HL-60/S4 (cell line): ENCODE measurements around the gene MAGI1.
"Not testable (repeated sequence)": the region's sequence is repeated elsewhere in the genome, so short reads cannot be mapped to it uniquely, and the experiment has no call there.

Source experiments
- in situ Hi-C: fragments of 300-500 bp; cut with MboI; formaldehyde crosslinking; loops from 2 replicates; pipeline ENCODE4 v1.14.3; 2022; ENCODE audit warnings: low sequenced_read_pairs

MAGI1 gene

DNA sequence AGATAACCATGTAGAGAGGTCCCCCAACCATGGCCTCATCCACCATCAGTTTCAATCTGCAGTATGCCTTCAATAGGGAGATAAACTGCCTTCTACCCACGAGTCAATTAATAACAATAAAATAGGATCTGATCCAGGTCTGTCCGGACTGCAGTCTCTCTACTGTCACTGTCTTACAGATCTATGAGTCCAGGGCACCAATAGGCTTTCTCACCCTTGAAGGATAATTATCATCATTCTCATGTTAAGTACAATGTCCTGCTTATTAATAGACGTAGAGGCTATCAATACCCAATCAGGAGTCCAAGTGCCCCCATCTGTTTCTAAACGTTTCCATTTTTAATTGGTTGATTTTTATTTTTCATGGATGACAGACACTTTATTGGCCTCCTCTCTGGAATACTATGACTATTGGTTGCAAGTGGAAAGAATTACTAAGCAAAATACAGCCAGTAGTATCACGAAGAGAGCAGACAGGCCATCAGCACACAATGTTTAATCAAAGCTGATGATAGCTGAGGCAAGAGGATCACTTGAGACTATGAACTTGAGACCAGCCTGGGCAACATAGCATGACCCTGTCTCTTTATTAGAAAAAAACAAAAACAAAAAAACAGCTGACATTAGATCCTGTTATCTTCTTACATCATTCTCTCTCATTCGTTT, 480.7 kb downstream of the MAGI1 start:
- in situ Hi-C loops = no loop called here

DNA sequence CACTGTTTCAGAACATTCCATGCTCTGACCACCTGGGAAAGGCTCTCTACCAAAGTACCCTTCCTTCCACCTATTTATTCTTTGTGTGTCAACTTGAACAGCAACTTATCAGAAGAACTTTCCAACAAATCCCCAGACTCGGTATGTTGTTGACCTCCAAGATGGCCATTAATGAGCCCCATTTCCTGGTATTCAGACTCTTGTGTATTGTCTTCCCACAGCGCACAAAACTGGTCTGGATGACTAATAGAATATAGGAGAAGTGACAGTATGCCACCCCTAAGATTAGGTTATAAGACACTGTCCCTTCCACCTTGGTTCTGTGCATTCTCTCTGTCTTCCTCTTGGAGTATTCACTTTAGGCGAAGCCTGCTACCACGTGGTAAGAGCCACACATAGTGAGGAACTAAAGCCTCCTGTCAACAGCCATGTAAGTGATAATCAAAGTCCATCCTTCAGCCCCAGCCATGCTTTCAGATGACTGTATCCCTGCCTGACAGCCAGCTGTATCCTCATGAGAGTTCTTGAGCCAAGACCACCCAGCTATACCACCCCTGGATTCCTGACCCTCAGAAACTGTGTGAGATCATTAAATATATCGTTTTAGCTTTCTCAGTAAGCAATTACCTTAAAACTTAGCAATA, 481.7 kb downstream of the MAGI1 start:
- in situ Hi-C loops = no loop called here

DNA sequence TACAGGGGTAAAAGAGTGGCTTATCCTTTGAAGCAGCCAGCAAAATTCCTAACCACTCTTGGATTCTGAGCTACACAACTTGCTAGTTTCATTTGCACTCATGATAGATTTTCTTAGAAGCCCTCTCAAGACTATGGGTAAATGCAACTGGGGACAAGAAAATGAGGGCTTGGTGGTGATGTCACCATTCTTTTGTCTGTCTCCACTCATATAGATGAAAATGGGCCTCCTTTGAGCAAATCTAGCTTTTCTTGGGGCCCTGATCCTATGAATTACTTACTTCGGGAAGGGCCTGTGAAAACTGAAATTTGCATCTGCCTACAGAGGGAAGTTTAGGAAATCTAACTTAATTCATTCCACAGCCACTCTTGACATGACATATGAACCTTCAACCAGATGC, 486.3 kb downstream of the MAGI1 start:
- in situ Hi-C loops = no loop called here

DNA sequence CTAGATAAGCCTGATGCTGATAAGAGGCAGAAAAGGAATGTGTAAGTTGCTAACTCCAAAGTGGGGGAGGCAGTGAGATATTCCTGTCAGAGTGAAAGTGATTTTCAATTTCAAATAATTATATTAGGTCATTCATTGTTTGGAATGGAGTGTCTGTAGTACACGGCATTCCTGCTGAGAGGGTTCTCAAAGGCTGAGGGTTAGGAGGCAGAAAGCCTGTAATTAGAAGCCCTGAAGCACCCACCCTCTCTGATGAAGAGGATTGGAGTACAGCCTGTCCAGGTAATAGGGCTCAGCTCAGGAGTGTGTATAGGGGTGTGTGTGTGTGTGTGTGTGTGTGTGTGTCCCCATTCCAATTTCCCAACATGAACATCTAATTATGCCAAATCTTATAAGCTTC, 486.8 kb downstream of the MAGI1 start:
- in situ Hi-C loops = no loop called here

DNA sequence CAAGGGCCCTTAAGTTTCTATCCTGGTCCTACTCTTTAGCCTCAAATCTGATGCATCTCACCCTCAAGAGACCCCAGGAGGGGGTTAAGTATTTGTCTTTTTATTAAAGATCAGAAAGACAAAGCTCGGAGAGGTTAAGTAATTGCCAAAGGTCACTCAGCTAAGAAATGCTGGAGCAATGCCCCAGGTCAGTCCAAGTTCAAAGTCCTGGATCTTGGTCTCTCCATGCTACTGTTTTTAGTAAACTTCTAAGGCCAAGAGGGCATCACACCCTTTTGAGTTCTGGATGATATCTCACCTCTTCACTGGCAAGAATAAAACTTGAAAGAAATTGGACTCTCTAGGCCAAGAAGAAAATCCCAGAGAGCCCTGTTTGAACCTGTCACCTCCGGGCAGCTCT, 488.6 kb downstream of the MAGI1 start:
- in situ Hi-C loops = no loop called here

DNA sequence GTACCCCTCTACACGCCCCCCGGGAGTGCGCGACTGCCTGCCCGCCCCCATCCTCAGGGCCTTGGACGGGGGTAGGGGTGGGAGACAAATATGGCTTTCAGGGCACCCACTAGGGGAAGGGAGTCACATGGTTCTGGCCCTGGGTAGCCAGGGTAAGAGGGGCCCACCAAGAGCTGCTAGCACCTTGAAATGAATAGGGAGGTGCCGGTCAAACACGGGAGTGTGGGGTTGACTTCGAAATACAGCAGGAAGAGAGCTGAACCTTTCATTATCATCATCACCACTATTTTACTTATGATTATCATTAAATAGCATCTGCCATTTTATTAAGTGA, 489.1 kb downstream of the MAGI1 start:
- in situ Hi-C loops = no loop called here

DNA sequence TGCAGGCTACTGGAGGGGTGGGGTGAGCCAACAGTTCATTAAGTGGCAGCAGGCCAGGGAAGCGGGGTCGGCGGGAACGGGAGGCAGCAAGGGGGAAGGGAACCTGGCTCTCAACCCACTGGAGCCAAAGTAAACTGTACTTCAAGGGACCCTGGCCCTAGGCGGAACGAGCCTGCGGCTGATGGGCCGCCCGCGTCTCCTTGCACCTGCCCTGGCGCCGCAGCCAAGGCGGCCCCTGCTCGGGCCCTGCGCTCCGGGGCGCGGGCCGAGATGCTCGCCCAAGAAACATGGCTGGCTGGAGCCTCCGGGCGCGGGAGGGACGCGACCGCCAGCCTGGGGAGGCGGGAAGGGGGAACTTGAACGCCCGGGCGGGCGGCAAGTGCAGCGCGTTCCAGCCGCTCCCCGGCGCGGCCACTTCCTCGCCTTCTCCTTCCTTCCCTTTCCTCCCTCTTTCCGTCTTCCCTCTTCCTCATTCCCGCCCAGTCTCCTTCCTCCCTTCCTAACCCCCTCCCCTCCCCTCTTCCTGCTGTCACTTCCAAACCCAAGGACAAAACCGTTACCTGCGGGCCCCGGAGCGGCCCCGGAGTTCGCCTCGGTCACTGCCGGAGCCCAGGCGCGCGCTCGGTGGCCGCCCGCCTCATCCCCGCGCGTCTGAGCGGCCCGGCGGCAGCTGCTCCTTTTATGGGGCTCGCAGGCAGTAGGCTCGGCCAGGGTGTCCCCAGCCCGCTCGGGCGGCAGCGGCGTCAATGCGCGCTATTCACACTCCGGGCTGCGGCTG, 489.7 kb downstream of the MAGI1 start:
- in situ Hi-C loops = no loop called here

DNA sequence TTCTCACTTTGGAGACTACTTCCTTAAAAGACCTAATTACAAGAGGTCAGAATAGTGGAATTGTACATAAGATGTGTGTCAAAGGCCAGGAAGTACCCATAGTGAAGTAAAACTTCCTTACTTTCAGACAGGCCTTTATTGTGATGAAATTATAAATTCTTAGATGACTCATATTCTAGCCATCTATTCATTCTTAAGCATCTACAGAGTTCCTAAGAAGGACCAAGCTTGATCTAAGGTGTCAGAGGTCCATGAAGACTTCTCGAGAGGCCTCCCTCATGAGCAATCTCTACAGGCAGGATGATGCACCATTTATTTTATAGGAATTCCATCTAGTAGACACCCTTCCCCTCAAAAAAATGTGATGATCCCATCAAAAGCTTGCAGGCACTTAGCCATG, 493.3 kb downstream of the MAGI1 start:
- in situ Hi-C loops = no loop called here

DNA sequence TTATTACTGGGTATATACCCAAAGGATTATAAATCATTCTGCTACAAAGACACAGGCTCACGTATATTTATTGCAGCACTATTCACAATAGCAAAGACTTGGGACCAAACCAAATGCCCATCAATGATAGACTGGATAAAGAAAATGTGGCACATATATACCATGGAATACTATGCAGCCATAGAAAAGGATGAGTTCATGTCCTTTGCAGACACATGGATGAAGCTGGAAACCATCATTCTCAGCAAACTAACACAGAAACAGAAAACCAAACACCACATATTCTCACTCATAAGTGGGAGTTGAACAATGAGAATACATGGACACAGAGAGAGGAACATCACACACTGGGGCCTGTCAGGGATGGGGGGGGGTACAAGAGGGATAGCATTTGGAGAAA, 495.3 kb downstream of the MAGI1 start:
- in situ Hi-C loops = not testable (repeated sequence)

DNA sequence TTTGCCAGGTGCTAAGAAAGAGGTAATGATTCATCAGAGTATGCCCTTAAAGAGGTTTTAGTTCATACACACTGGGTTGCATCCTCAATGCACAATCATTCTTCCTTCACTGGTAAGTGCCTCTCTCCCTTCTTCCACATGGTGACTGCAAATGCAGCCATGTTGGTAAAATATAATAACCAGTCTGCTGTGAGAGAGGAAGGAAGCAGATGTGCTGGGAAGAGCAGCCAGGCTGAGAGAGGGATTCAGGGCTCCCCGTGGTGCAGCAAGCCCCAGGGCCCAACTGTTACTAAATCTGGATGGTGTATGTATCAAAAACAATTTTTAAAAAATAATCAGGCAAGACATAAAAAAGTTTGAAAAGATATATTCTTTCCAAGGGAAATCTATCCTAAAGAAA, 498.1 kb downstream of the MAGI1 start:
- in situ Hi-C loops = no loop called here

DNA sequence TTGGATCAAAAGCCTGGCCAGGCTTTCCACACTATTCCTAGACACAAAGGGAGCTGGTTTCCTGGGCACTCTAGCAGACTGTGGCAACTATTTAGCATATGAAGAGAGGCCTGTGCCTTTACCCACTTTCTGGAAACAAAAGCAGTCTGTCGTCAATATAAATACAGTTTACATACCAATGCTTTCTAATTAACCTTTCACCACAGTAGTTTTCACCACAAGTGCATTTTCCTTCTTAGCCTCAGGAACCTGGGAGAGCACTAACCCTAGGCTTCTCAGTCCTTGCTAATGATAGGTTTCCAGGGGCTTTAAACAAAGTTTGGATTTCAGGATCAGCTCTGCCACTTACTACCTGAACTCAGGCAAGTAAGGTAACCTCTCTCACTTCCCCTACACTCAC, 499.1 kb downstream of the MAGI1 start:
- in situ Hi-C loops = no loop called here

DNA sequence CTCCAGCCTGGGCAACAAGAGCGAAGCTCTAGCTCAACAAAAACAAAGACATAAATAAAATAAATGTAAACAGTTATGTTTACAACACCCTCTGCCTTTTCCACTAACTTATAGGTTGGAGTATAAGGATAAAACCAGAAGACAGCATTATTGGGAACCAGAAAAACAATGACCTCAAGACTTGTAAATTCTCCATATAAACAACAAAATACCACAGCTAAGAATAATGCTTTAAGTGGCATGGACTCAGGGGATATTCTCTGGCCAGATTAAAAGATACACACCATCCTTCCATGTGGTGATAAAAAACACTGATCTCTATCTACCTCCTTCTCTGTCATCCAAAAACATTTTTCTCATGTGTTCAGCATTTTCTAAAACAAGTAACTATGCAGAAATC, 500.6 kb downstream of the MAGI1 start:
- in situ Hi-C loops = no loop called here

DNA sequence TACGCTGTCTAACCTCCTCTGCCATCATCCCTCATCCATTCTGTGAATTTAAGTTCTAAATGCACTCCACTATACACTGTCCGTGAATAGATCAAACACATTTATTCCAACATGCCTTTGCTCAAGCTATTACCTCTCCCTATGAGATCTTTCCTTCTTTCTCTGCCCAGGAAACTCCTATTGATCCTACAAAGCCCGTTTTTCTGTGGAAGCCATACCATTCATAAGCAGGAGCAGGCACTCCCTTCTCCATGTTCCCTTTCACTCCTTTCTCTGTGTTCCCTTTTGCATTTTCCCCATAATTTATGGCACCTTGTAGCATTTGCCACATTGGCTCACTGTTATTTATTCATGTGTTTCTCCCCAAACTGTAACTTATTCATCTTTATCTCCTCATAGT, 501.6 kb downstream of the MAGI1 start:
- in situ Hi-C loops = no loop called here

DNA sequence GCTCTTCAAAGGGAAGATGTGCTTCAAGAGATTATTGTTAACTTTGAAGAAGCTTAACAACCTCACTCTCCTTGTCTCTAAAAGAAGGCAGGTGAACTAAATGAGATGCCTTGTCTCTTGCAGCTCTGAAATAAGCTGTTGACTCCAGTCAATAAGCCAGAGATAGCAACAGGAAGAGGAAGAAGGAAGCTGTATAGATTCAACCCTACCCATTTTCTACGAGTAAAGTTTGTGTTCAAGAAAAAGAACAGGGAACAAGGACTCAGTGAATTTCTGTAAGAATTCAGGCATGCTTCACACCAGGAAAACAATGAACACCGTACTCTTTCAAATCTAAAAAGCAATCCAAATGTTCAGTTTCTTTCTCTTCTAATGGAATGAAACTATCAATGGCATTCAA, 503.5 kb downstream of the MAGI1 start:
- in situ Hi-C loops = no loop called here

DNA sequence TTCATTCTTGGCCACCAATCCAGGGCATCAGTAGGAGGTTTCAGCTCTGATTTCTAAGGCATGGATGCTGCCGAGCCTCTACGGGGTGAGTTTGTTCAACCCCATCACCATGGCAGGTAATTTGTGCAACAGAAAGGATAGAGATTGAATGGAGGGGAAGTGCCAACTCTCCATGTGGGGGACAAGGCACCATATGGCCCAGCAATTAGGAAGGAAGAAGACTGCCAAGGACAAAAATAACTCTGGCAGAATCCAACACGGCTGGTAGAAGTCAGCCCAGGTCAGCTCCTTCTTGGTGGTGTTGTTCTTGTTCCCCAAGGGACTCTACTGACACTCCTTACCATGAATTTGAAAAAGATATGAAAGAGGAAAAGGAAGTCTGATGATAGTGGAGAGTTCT, 503.9 kb downstream of the MAGI1 start:
- in situ Hi-C loops = no loop called here

DNA sequence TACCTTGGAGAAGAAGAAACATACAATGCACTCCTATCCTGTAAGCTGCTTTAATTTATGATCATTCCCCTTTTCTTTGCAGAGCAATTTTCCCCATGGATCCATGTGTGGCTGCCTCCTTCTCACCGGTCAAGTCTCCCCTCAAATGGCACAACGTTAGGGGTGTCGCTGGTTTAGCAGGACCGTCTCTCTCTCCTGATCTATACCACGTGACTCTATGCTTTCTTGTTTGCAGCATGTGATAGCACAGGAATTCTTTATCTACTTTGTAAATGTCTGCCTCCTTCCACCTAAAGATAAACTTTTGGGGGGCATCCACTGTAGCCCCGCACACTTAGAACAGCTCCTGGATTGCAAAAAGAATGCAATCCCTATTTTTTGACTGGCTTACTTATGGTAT, 506.0 kb downstream of the MAGI1 start:
- in situ Hi-C loops = no loop called here

DNA sequence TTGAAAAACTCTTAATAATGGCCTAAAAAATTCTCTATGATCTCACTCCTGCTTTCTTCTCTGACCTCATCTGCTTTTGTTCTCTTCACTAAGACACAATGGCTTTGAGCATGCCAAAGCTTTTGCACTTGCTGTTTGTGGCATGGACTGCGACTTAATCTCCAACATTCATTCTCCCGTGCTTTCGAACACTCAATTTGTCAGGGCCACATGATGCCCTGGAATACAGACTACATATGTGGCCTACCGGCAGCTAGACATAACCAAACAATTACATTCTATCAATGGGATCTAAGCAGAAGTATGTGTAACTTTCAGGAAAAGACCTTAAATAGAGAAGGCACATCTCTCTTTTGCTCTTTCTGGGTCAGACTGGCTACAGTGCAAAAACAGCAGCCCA, 506.5 kb downstream of the MAGI1 start:
- in situ Hi-C loops = no loop called here

DNA sequence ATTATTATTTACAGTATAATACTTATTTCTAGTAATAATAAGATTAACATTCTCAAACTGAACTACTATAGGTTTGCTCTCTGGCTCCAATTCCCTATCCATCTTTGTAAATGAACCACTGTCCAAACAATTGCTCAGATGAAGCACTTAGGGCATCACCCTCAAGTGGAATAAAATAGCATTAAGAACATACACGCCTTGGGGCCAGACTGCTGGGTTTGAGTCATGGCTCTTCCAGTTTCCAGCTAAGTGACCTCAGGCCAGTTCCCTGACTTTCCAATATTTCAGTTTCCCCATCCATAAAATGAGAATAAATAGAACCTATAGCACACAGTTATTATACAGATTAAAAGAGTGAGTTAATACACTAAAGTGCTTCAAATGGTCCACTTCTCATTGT, 507.2 kb downstream of the MAGI1 start:
- in situ Hi-C loops = no loop called here

DNA sequence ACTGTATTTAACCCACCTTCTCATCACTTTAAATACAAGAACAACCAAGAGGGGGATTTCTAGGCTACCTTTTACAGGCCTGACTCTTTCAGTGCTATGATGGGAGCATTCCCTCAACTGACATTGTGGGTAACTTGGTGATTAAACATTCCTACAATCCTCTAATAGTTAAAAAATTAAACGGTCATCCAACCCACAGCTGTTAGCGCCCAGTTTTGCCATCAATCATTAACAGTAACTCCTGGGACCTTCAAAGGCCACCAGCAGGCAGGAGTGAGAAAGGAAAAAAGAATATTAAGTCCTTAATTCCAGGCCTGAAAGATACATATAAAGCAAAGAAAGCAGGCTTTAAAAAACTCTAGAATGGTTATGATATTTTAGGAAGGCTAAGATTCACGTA, 512.1 kb downstream of the MAGI1 start:
- in situ Hi-C loops = no loop called here

DNA sequence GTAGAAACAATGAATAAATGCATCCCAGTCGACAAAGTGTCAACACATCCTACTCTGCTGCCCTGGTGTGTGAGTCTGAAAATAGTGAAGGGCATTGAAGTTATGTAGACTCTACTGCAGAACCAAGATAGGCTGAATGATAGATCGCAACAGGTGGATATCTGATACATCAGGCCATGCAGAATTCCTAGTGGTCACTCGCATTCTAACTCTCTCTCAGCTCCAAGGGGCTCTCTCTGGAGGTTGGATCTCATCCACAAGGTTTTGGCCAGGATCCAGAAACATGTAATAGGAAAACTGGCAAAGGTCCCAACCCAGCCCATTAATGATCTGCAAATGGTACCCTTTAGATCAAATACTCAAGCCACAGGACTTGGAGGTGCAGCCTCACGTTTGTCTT, 514.1 kb downstream of the MAGI1 start:
- in situ Hi-C loops = no loop called here

DNA sequence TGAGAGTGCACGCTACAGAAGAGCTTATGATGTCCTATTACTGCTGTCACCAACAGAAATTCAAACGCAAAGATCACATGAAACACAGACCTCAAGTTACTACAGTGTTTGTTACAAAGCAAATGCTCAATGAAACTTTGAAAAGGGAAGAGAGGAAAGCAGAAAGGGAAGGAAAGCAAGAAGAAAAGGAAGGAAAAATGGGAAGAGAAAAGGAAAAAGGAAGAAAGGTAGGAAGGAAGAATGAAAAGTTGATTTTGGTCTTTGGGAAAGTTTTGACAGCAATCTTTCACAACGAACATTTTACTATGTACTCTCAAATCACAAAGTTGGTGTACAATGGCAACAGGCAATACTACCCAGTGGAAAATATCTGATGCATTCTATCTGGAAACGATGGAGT, 514.8 kb downstream of the MAGI1 start:
- in situ Hi-C loops = no loop called here

DNA sequence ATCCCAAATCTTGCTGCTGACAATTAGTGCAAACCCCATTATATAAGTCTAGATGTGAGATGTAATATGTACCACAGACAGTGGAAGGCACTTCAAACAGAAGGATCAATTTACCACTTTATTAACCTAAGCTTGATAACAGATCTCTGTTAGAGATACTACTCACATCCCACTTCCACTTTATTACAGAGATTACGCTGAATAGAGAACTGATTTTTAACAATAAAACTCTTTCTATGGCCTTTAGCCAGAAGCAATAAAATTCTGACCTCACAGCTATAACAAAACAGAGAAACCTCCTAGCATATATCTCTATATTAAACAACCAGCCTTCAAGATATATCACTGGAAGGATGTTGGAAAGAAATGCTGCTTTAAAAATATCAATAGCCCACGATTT, 517.7 kb downstream of the MAGI1 start:
- in situ Hi-C loops = no loop called here
